HG03469 (cell line): ENCODE measurements around the gene INPP4B.

Experiments
- ATAC-seq: cut with Tn5 transposase; IDR thresholded peaks from one replicate; pipeline ENCODE4 v1.9.1; 2021; ENCODE audit warnings: mild to moderate bottlenecking, moderate library complexity, moderate number of reproducible peaks; ENCODE audit not compliant: unreplicated experiment

INPP4B gene

GRCh38 chr4:142485452-142485851 lies 360.6 kb downstream of the INPP4B start:
- ATAC-seq, result no peak

- ATAC-seq, result no peak
Measured at GRCh38 chr4:142480244-142480643, 365.9 kb downstream of the INPP4B start.

DNA sequence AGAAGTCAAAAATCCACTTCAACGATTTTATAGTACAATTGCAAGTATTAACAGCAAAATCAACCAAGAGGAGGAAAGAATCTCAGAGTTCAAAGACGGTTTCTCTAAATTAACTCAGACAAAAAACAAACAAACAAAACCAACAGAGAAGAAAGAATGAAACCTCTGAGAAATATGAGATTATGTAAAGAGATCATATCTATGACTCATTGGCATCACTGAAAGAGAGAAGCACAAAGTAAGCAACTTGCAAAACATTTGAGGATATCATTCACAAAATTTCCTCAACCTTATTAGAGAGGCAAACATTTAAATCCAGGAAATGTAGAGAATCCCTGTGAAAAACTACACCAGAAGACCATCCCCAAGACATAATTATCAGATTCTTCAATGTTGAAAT lies 370.4 kb downstream of the INPP4B start:
- no peak for ATAC-seq

GRCh38 chr4:142474398-142475087 lies 371.6 kb downstream of the INPP4B start:
- ATAC-seq, result no peak

- no peak for ATAC-seq
Measured at GRCh38 chr4:142473960-142474338, 372.2 kb downstream of the INPP4B start.

- ATAC-seq, result no peak
Measured at GRCh38 chr4:142473218-142473959, 372.7 kb downstream of the INPP4B start.

- ATAC-seq, result no peak
Measured at GRCh38 chr4:142467088-142467487, 379.0 kb downstream of the INPP4B start.

- ATAC-seq, result no peak
Measured at GRCh38 chr4:142465526-142465925, 380.6 kb downstream of the INPP4B start.

GRCh38 chr4:142463206-142463605 lies 382.9 kb downstream of the INPP4B start:
- no peak for ATAC-seq

GRCh38 chr4:142452161-142452855 lies 393.8 kb downstream of the INPP4B start:
- ATAC-seq, result no peak

- no peak for ATAC-seq
Measured at GRCh38 chr4:142449771-142450373, 396.2 kb downstream of the INPP4B start.

DNA sequence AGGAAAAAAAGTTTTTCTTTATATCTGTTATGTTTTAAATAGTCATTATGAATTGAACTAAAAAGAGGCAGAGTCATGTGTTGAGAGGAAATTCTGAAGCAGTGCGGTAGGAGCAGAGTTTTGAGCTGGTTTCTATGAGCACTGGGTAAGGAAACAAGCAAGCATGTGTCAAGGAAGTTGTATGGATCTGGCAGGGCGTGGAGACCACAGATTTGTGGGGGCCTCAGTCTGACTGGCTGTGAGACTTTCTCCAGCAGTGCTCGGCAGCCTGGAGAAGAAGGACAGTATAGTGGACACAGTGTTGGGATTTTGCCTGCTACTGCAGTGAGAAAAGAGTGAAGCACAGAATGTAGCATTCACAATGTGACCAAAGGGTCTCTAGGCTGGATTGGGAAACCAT lies 399.1 kb downstream of the INPP4B start:
- no peak for ATAC-seq

- ATAC-seq, result no peak
Measured at GRCh38 chr4:142443469-142443868, 402.6 kb downstream of the INPP4B start.

DNA sequence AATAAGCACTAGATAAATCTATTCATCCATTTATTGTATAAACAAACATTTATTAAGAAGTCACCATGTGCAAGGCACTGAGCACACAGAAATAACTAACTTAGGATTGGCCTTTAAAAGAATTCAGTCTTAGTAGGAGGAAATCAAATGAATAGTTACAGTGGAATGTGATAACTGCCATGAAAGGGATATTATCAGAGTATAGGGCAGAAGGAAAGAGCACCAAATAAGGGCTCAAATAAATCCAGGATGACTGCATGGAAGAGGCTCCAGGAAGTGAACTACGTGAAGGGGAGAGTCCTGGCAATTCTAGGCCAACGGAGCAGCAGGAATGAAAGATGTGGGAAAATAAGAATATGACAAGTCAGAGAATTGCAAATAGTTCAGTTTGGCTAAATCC lies 406.0 kb downstream of the INPP4B start:
- no peak for ATAC-seq

- no peak for ATAC-seq
Measured at GRCh38 chr4:142435599-142436235, 410.4 kb downstream of the INPP4B start.

- ATAC-seq, result no peak
Measured at GRCh38 chr4:142434519-142435224, 411.4 kb downstream of the INPP4B start.

DNA sequence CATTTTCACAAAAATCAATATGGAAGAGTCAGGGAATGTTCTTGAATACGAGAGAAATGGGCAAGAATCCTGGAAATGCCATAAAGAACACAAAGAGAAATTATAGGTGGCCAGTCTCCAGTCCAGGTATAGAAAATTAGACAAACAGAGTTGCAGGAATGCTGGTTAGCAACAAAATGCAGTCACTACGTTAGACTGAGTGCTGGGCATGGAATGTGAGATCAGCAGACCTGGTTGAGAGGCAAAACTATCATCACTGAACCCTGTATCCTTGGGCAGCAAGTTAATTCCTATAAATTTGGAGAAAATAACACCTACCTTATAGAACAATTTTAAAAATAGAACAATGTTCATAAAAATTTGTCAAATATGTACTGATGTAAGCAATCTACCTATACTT lies 417.4 kb downstream of the INPP4B start:
- ATAC-seq, result no peak

DNA sequence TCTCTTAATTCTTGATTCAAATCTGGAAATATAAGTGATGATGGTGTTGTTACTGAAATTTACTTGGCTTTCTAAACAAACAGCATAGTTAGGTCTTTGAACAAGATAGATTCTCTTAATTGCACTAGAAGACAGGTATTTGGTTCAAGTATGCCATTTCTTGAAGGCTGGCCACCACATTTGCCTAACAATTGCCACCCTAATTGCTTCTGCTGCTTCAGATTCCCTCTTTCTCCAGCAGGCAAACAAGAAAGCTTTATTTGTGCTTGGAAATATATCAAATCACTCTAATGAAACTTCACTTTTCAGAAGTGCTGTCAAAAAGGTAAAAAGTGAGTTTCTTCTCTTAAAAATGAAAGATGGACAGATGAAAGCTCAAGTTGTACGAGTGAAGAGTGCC lies 418.6 kb downstream of the INPP4B start:
- no peak for ATAC-seq

GRCh38 chr4:142423861-142424260 lies 422.2 kb downstream of the INPP4B start:
- ATAC-seq, result no peak

GRCh38 chr4:142420311-142421095 lies 425.6 kb downstream of the INPP4B start:
- no peak for ATAC-seq
